Measurements from ENCODE around the gene TMEM212.

Gene TMEM212

DNA sequence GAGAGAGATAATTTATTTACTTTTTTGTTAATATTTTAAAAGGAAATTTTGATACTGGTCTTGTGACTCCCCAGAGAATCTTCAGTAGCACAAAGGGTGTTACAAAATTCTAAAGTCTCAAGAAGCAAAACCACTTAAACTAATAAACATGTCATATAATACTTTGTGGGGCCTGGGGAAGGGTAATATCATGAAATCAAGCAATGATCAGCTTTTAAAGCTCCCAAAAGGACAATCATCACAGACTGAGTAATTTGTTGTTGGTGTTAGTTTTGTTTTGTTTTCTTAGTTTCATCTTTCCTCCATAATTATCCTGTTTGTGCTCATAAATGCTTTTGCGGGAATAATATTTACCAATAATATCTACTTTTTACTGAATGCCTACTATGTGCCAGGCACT, 55.0 kb downstream of the TMEM212 start:
- no peak overlapping the region for H4K8ac ChIP-seq (ENCODE audit: low read depth, low read length)
- no peaks in the 10 kb centered on the region for H3K27me3 ChIP-seq (ENCODE audit: control insufficient read depth in 3 of 3, insufficient read depth in 3 of 3, low read depth in 1 of 3, low read length in 3 of 3)
- no CpG with 5 or more reads among the region's 1 CpG for whole genome bisulfite sequencing, 2 donors (ENCODE audit: extremely low coverage in 2 of 2, insufficient read length in 2 of 2, insufficient replicate concordance in 1 of 2)
- H3K36me3 ChIP-seq (replicated peaks in 1 of 2; ENCODE audit: control insufficient read depth in 2 of 2, insufficient read depth in 2 of 2, low read length in 2 of 2): no peaks in the 10 kb centered on the region
- H3K79me1 ChIP-seq (ENCODE audit: low read depth, low read length): no peaks in the 10 kb centered on the region
- no peaks in the 10 kb centered on the region for H3K9me3 ChIP-seq (replicated peaks in 1 of 2; ENCODE audit: control insufficient read depth in 2 of 2, insufficient read depth in 1 of 2, low read depth in 1 of 2, low read length in 2 of 2)
- H3K4me1 ChIP-seq (ENCODE audit: control insufficient read depth in 2 of 2, insufficient read depth in 1 of 2, low read depth in 1 of 2, low read length in 2 of 2): no peaks in the 10 kb centered on the region
- no peak overlapping the region for H2BK5ac ChIP-seq (ENCODE audit: low read length)
- no peak for DNase-seq (ENCODE audit: low spot score)
- no peak overlapping the region for H3K4ac ChIP-seq (ENCODE audit: low read length)
- H2AFZ ChIP-seq (ENCODE audit: low read length): no peak overlapping the region
- no peak overlapping the region for H3K23ac ChIP-seq (ENCODE audit: low read depth, low read length, poor library complexity)
- no peak overlapping the region for H3K9ac ChIP-seq (ENCODE audit: low read depth, low read length, poor library complexity)
- H2BK120ac ChIP-seq (ENCODE audit: low read depth, low read length): no peak overlapping the region
- H2BK12ac ChIP-seq (ENCODE audit: low read length): no peak overlapping the region
- no peak overlapping the region for H4K91ac ChIP-seq (ENCODE audit: low read depth, low read length, poor library complexity)
- no peak overlapping the region for H3K4me3 ChIP-seq (ENCODE audit: low read length in 2 of 2)
- H3K4me2 ChIP-seq (ENCODE audit: insufficient read depth, low read length, poor library complexity, severe bottlenecking): no peak overlapping the region
- H3K18ac ChIP-seq (ENCODE audit: low read length): no peak overlapping the region
- no peak overlapping the region for H2BK15ac ChIP-seq (ENCODE audit: low read length)
- H3K14ac ChIP-seq (ENCODE audit: low read length): no peak overlapping the region
- no peak overlapping the region for H3K27ac ChIP-seq (replicated peaks; ENCODE audit: low read length)
- H2AK5ac ChIP-seq (ENCODE audit: low read depth, low read length): no peak overlapping the region

- H3K4me1 ChIP-seq (ENCODE audit: control insufficient read depth in 2 of 2, insufficient read depth in 1 of 2, low read depth in 1 of 2, low read length in 2 of 2): no peaks in the 10 kb centered on the region
- no peak overlapping the region for H2BK12ac ChIP-seq (ENCODE audit: low read length)
- peaks cover 0 to 4% (median 0%) of the 10 kb centered on the region in 3 experiments for H3K27me3 ChIP-seq (ENCODE audit: control insufficient read depth in 3 of 3, insufficient read depth in 3 of 3, low read depth in 1 of 3, low read length in 3 of 3)
- H3K36me3 ChIP-seq (replicated peaks in 1 of 2; ENCODE audit: control insufficient read depth in 2 of 2, insufficient read depth in 2 of 2, low read length in 2 of 2): no peaks in the 10 kb centered on the region
- no peak overlapping the region for H4K8ac ChIP-seq (ENCODE audit: low read depth, low read length)
- H3K27ac ChIP-seq (replicated peaks; ENCODE audit: low read length): no peak overlapping the region
- H2BK15ac ChIP-seq (ENCODE audit: low read length): no peak overlapping the region
- no peaks in the 10 kb centered on the region for H3K9me3 ChIP-seq (replicated peaks in 1 of 2; ENCODE audit: control insufficient read depth in 2 of 2, insufficient read depth in 1 of 2, low read depth in 1 of 2, low read length in 2 of 2)
- no peak for DNase-seq (ENCODE audit: low spot score)
- no peak overlapping the region for H3K18ac ChIP-seq (ENCODE audit: low read length)
- H2AFZ ChIP-seq (ENCODE audit: low read length): no peak overlapping the region
- H3K4ac ChIP-seq (ENCODE audit: low read length): no peak overlapping the region
- H3K23ac ChIP-seq (ENCODE audit: low read depth, low read length, poor library complexity): no peak overlapping the region
- H3K4me2 ChIP-seq (ENCODE audit: insufficient read depth, low read length, poor library complexity, severe bottlenecking): no peak overlapping the region
- no peak overlapping the region for H3K14ac ChIP-seq (ENCODE audit: low read length)
- no peak overlapping the region for H3K4me3 ChIP-seq (ENCODE audit: low read length in 2 of 2)
- H2BK5ac ChIP-seq (ENCODE audit: low read length): no peak overlapping the region
- H4K91ac ChIP-seq (ENCODE audit: low read depth, low read length, poor library complexity): no peak overlapping the region
- no peak overlapping the region for H2BK120ac ChIP-seq (ENCODE audit: low read depth, low read length)
- H2AK5ac ChIP-seq (ENCODE audit: low read depth, low read length): no peak overlapping the region
- H3K9ac ChIP-seq (ENCODE audit: low read depth, low read length, poor library complexity): no peak overlapping the region
- H3K79me1 ChIP-seq (ENCODE audit: low read depth, low read length): no peaks in the 10 kb centered on the region
- WGBS, 2 donors (ENCODE audit: extremely low coverage in 2 of 2, insufficient read length in 2 of 2, insufficient replicate concordance in 1 of 2): no CpG with 5 or more reads among the region's 14 CpGs
Observed at GRCh38 chr3:171900446-171900845, 57.3 kb downstream of the TMEM212 start.

DNA sequence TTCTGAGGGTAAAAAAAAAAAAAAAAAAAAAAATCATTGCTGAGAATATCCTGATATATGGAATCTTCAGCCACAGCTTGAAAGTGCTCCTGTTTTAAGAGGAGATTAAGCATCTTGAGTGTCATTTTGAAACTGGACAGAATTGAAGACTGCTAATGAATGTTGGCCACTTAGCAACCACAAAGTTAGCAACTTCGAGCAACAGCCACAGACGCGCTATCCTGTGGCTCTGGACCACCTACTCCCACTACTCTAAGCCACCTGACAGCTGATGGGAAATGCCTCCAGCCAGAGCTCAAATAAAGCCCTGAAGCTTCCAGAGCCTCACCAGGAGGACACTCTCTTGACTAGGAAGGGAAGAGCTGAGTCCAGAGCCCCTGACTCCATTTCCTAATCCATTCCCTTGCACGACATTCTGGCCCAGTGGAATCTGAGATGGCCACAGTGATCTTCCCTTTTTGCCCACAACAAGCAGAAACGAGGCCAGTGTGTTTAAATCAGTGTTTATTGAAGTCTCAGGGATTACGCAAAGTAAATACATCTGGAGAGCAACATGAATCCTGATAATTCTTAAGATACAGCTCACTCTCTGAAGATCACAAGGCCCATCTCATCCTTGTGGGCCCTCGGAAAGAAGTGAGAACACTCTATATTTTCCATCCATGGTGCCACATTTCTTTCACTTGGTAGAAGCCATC, 58.6 kb downstream of the TMEM212 start:
- H3K79me1 ChIP-seq (ENCODE audit: low read depth, low read length): no peaks in the 10 kb centered on the region
- no peak overlapping the region for H2BK5ac ChIP-seq (ENCODE audit: low read length)
- no peak overlapping the region for H4K8ac ChIP-seq (ENCODE audit: low read depth, low read length)
- H3K27ac ChIP-seq (replicated peaks; ENCODE audit: low read length): no peak overlapping the region
- H2AFZ ChIP-seq (ENCODE audit: low read length): no peak overlapping the region
- H3K4ac ChIP-seq (ENCODE audit: low read length): no peak overlapping the region
- no CpG with 5 or more reads among the region's 7 CpGs for WGBS, 2 donors (ENCODE audit: extremely low coverage in 2 of 2, insufficient read length in 2 of 2, insufficient replicate concordance in 1 of 2)
- H2AK5ac ChIP-seq (ENCODE audit: low read depth, low read length): no peak overlapping the region
- DNase-seq (ENCODE audit: low spot score): no peak
- no peak overlapping the region for H2BK12ac ChIP-seq (ENCODE audit: low read length)
- H3K36me3 ChIP-seq (replicated peaks in 1 of 2; ENCODE audit: control insufficient read depth in 2 of 2, insufficient read depth in 2 of 2, low read length in 2 of 2): no peaks in the 10 kb centered on the region
- peaks cover 0 to 4% (median 0%) of the 10 kb centered on the region in 3 experiments for H3K27me3 ChIP-seq (ENCODE audit: control insufficient read depth in 3 of 3, insufficient read depth in 3 of 3, low read depth in 1 of 3, low read length in 3 of 3)
- H3K14ac ChIP-seq (ENCODE audit: low read length): no peak overlapping the region
- no peak overlapping the region for H2BK15ac ChIP-seq (ENCODE audit: low read length)
- H4K91ac ChIP-seq (ENCODE audit: low read depth, low read length, poor library complexity): no peak overlapping the region
- no peak overlapping the region for H3K18ac ChIP-seq (ENCODE audit: low read length)
- no peak overlapping the region for H3K9ac ChIP-seq (ENCODE audit: low read depth, low read length, poor library complexity)
- no peak overlapping the region for H3K23ac ChIP-seq (ENCODE audit: low read depth, low read length, poor library complexity)
- no peaks in the 10 kb centered on the region for H3K4me1 ChIP-seq (ENCODE audit: control insufficient read depth in 2 of 2, insufficient read depth in 1 of 2, low read depth in 1 of 2, low read length in 2 of 2)
- H3K4me3 ChIP-seq (ENCODE audit: low read length in 2 of 2): no peak overlapping the region
- no peak overlapping the region for H2BK120ac ChIP-seq (ENCODE audit: low read depth, low read length)
- H3K9me3 ChIP-seq (replicated peaks in 1 of 2; ENCODE audit: control insufficient read depth in 2 of 2, insufficient read depth in 1 of 2, low read depth in 1 of 2, low read length in 2 of 2): no peaks in the 10 kb centered on the region
- no peak overlapping the region for H3K4me2 ChIP-seq (ENCODE audit: insufficient read depth, low read length, poor library complexity, severe bottlenecking)

DNA sequence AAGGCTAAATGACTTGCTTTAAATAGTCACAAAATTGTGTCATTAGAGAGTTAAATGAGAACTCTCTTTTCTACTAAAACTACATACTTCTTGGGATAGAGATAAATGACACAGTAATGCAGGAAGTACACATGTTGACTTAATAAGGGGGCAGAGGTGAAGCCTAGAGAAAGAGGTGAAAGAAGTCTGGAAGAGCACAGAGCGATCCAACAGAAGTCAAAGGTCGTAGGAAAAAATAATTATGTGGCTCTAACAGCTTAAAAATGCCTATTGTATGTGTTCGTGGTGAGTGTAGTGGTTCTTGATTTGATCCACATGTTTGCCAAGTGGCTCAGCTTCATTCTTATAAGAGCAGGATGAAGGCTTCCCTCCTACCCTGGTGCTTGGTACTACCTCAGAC, 61.7 kb downstream of the TMEM212 start:
- WGBS, 2 donors (ENCODE audit: extremely low coverage in 2 of 2, insufficient read length in 2 of 2, insufficient replicate concordance in 1 of 2): no CpG with 5 or more reads among the region's 3 CpGs

More for the DNA sequence above, 61.7 kb downstream of the TMEM212 start:
- H3K27ac ChIP-seq (replicated peaks; ENCODE audit: low read length): no peak overlapping the region
- H3K27me3 ChIP-seq (ENCODE audit: control insufficient read depth in 3 of 3, insufficient read depth in 3 of 3, low read depth in 1 of 3, low read length in 3 of 3): peaks cover 0 to 4% (median 0%) of the 10 kb centered on the region in 3 experiments
- H2BK120ac ChIP-seq (ENCODE audit: low read depth, low read length): no peak overlapping the region
- H2AK5ac ChIP-seq (ENCODE audit: low read depth, low read length): no peak overlapping the region
- H3K4me2 ChIP-seq (ENCODE audit: insufficient read depth, low read length, poor library complexity, severe bottlenecking): no peak overlapping the region
- no peaks in the 10 kb centered on the region for H3K4me1 ChIP-seq (ENCODE audit: control insufficient read depth in 2 of 2, insufficient read depth in 1 of 2, low read depth in 1 of 2, low read length in 2 of 2)
- H3K79me1 ChIP-seq (ENCODE audit: low read depth, low read length): no peaks in the 10 kb centered on the region
- H2BK12ac ChIP-seq (ENCODE audit: low read length): no peak overlapping the region
- no peak overlapping the region for H4K8ac ChIP-seq (ENCODE audit: low read depth, low read length)
- H3K4me3 ChIP-seq (ENCODE audit: low read length in 2 of 2): no peak overlapping the region
- H4K91ac ChIP-seq (ENCODE audit: low read depth, low read length, poor library complexity): no peak overlapping the region
- H2BK5ac ChIP-seq (ENCODE audit: low read length): no peak overlapping the region
- no peak overlapping the region for H2AFZ ChIP-seq (ENCODE audit: low read length)
- no peaks in the 10 kb centered on the region for H3K36me3 ChIP-seq (replicated peaks in 1 of 2; ENCODE audit: control insufficient read depth in 2 of 2, insufficient read depth in 2 of 2, low read length in 2 of 2)
- no peak overlapping the region for H2BK15ac ChIP-seq (ENCODE audit: low read length)
- DNase-seq (ENCODE audit: low spot score): no peak
- H3K18ac ChIP-seq (ENCODE audit: low read length): no peak overlapping the region
- no peak overlapping the region for H3K4ac ChIP-seq (ENCODE audit: low read length)
- H3K9me3 ChIP-seq (replicated peaks in 1 of 2; ENCODE audit: control insufficient read depth in 2 of 2, insufficient read depth in 1 of 2, low read depth in 1 of 2, low read length in 2 of 2): peaks cover 4 to 6% of the 10 kb centered on the region in 2 donors
- H3K9ac ChIP-seq (ENCODE audit: low read depth, low read length, poor library complexity): no peak overlapping the region
- no peak overlapping the region for H3K23ac ChIP-seq (ENCODE audit: low read depth, low read length, poor library complexity)
- no peak overlapping the region for H3K14ac ChIP-seq (ENCODE audit: low read length)

All from neuronal stem cell (in vitro differentiated cells).